ENCODE measurements around the gene MRRF.

- TF ChIP-seq CTCF (IDR thresholded peaks at IDR 0.05) (no peak), POLR2AphosphoS5 (IDR thresholded peaks at IDR 0.05) (peak; percentile 60), POLR2A (IDR thresholded peaks at IDR 0.05) (no peak)
Measured at GRCh38 chr9:122374885-122375420, 110.3 kb downstream of the MRRF start.

All from prostate gland (tissue), 2 donors.